Liver (tissue), 9 donors: ENCODE data around the gene PTPRB. TPM values are rescaled to one million over a fixed set of nuclear protein-coding genes. Genes with fewer than 3 reads are reported as not detected.

Source experiments
- DNase-seq: peaks from one replicate; pipeline ENCODE4 v3.0.0-alpha.2; 2017; ENCODE audit warnings: low spot score
- H3K27ac ChIP-seq, 2 donors: one replicate each; pipeline ENCODE4 v1.7.0; 2013; ENCODE audit warnings: inconsistent platforms in 2 of 2, low read length in 2 of 2, control low read depth in 1 of 2, low read depth in 1 of 2, mild to moderate bottlenecking in 1 of 2
- H3K27me3 ChIP-seq, 4 donors: one replicate each; pipeline versions ENCODE4 v1.6.1 to v1.7.0; 2013; ENCODE audit warnings: low read length in 3 of 4, inconsistent platforms in 1 of 4, mild to moderate bottlenecking in 1 of 4, moderate library complexity in 1 of 4; ENCODE audit not compliant: control insufficient read depth in 4 of 4, insufficient read depth in 4 of 4
- H3K36me3 ChIP-seq, 4 donors: one replicate each; pipeline versions ENCODE4 v1.6.1 to v1.7.0; 2013; ENCODE audit warnings: low read length in 3 of 4, mild to moderate bottlenecking in 3 of 4, low read depth in 1 of 4, moderate library complexity in 1 of 4; ENCODE audit not compliant: control insufficient read depth in 4 of 4, insufficient read depth in 3 of 4
- H3K4me1 ChIP-seq, 4 donors: one replicate each; pipeline versions ENCODE4 v1.6.1 to v1.7.0; 2013; ENCODE audit warnings: low read length in 3 of 4, mild to moderate bottlenecking in 3 of 4, moderate library complexity in 1 of 4; ENCODE audit not compliant: control insufficient read depth in 4 of 4, insufficient read depth in 4 of 4
- H3K4me3 ChIP-seq, 3 donors: one replicate each; pipeline versions ENCODE4 v1.6.1 to v1.7.0; 2013; ENCODE audit warnings: low read length in 3 of 3, control low read depth in 1 of 3, low read depth in 1 of 3, mild to moderate bottlenecking in 1 of 3
- H3K9ac ChIP-seq, 2 donors: one replicate each; pipeline ENCODE4 v1.7.0; 2013; ENCODE audit warnings: low read length in 2 of 2, mild to moderate bottlenecking in 2 of 2, moderate library complexity in 2 of 2, control low read depth in 1 of 2, low read depth in 1 of 2
- H3K9me3 ChIP-seq, 4 donors: one replicate each; pipeline versions ENCODE4 v1.6.1 to v1.7.0; 2013; ENCODE audit warnings: low read length in 3 of 4; ENCODE audit not compliant: control insufficient read depth in 4 of 4
- ATF3 ChIP-seq: IDR thresholded peaks from 2 replicates; pipeline ENCODE4 v1.6.1; 2016; ENCODE audit warnings: antibody characterized with exemption
- CTCF ChIP-seq: fragments of 150-350 bp; IDR thresholded peaks from 2 replicates; pipeline ENCODE4 v1.5.1; 2017; ENCODE audit warnings: improper control_type of control experiment, low read depth, low read length; ENCODE audit not compliant: missing input control
- EGR1 ChIP-seq, 2 donors: IDR thresholded peaks; 2 replicates each; pipeline ENCODE4 v1.6.1; 2016 to 2018; ENCODE audit warnings: antibody characterized with exemption in 2 of 2, low read depth in 2 of 2
- FOXA1 ChIP-seq: IDR thresholded peaks from 2 replicates; pipeline ENCODE4 v1.6.1; 2016; ENCODE audit warnings: antibody characterized with exemption
- FOXA2 ChIP-seq: IDR thresholded peaks from 2 replicates; pipeline ENCODE4 v1.6.1; 2016; ENCODE audit warnings: antibody characterized with exemption
- GABPA ChIP-seq, 2 donors: IDR thresholded peaks in 1 of 2; conservative IDR thresholded peaks in 1 of 2; 2 replicates each; pipeline ENCODE4 v1.6.1; 2016; ENCODE audit warnings: antibody characterized with exemption in 2 of 2, mild to moderate bottlenecking in 1 of 2, moderate library complexity in 1 of 2
- HNF4A ChIP-seq, 2 donors: conservative IDR thresholded peaks; 2 replicates each; pipeline ENCODE4 v1.6.1; 2016; ENCODE audit warnings: antibody characterized with exemption in 2 of 2, mild to moderate bottlenecking in 2 of 2
- HNF4G ChIP-seq: IDR thresholded peaks from 2 replicates; pipeline ENCODE4 v1.6.1; 2016; ENCODE audit warnings: antibody characterized with exemption
- JUND ChIP-seq, 2 donors: IDR thresholded peaks; 2 replicates each; pipeline ENCODE4 v1.6.1; 2016; ENCODE audit warnings: antibody characterized with exemption in 2 of 2
- MAX ChIP-seq: IDR thresholded peaks from 2 replicates; pipeline ENCODE4 v1.6.1; 2016; ENCODE audit warnings: antibody characterized with exemption
- NR2F2 ChIP-seq: IDR thresholded peaks from 2 replicates; pipeline ENCODE4 v1.6.1; 2016; ENCODE audit warnings: antibody characterized with exemption
- RAD21 ChIP-seq, 2 donors: IDR thresholded peaks; 2 replicates each; pipeline ENCODE4 v1.6.1; 2016; ENCODE audit warnings: antibody characterized with exemption in 2 of 2, mild to moderate bottlenecking in 2 of 2
- REST ChIP-seq: IDR thresholded peaks from 2 replicates; pipeline ENCODE4 v1.6.1; 2016; ENCODE audit warnings: antibody characterized with exemption, mild to moderate bottlenecking
- RXRA ChIP-seq, 2 donors: IDR thresholded peaks; 2 replicates each; pipeline ENCODE4 v1.6.1; 2017 to 2018; ENCODE audit warnings: antibody characterized with exemption in 2 of 2, mild to moderate bottlenecking in 1 of 2
- SP1 ChIP-seq: IDR thresholded peaks from 2 replicates; pipeline ENCODE4 v1.6.1; 2018; ENCODE audit warnings: antibody characterized with exemption, mild to moderate bottlenecking
- TAF1 ChIP-seq: conservative IDR thresholded peaks from 2 replicates; pipeline ENCODE4 v1.6.1; 2016; ENCODE audit warnings: antibody characterized with exemption, mild to moderate bottlenecking
- YY1 ChIP-seq: IDR thresholded peaks from 2 replicates; pipeline ENCODE4 v1.6.1; 2016; ENCODE audit warnings: antibody characterized with exemption, mild to moderate bottlenecking
- ZBTB33 ChIP-seq: IDR thresholded peaks from 2 replicates; pipeline ENCODE4 v1.6.1; 2016; ENCODE audit warnings: antibody characterized with exemption
- WGBS: extraction: QIAGEN DNeasy Blood & Tissue Kit; methylation state at CpG from one replicate; pipeline ENCODE4 v1.1.7; 2013; 5-methylcytosine and 5-hydroxymethylcytosine counted together
- polyA plus RNA-seq, 2 donors: library from polyadenylated mRNA; stranded (reverse) in 1 of 2; unstranded in 1 of 2; fragments of 200-250 nt in 1 of 2; fragments of >200 nt in 1 of 2; fragmentation: Nextera tagmentation in 1 of 2; extraction: Ambion mirVana in 1 of 2; gene quantifications; one replicate each; pipeline versions ENCODE4 v1.2.1 to v1.2.3, GENCODE V29; 2013 to 2015
- total RNA-seq, 2 donors: library from RNA; depleted of rRNA; stranded (reverse); fragments of >200 nt; gene quantifications; one replicate each; pipeline ENCODE4 v1.2.3, GENCODE V29; 2014
- donor health status: healthy.
- donor health status: healthy.
- donor health status: healthy.
- donor health status: healthy.
- donor health status: healthy.

Gene PTPRB
- total and polyA plus RNA-seq, 4 donors, result 6.3 to 64.9 (median 8.4) TPM

GRCh38 chr12:70557583-70558191, 79.5 kb downstream of the PTPRB start:
- H3K9ac ChIP-seq, result no peak overlapping the region
- TF ChIP-seq EGR1 (IDR thresholded peaks at IDR 0.05; ENCODE audit: low read depth in 2 of 2), result no peak
- no peak for TF ChIP-seq CTCF
- no peak for TF ChIP-seq RAD21 (IDR thresholded peaks at IDR 0.05)
- no peak for TF ChIP-seq RXRA (IDR thresholded peaks at IDR 0.05)
- no peak for TF ChIP-seq JUND (IDR thresholded peaks at IDR 0.05)
- no peak for TF ChIP-seq REST
- no peak for TF ChIP-seq MAX
- TF ChIP-seq TAF1, result no peak
- TF ChIP-seq YY1, result no peak
- TF ChIP-seq HNF4A (conservative IDR thresholded peaks at IDR 0.05), result no peak
- no peak for TF ChIP-seq GABPA (IDR thresholded peaks at IDR 0.05 in 1 of 2, conservative IDR thresholded peaks at IDR 0.05 in 1 of 2)
- TF ChIP-seq ATF3, result no peak
- TF ChIP-seq FOXA2, result no peak
- TF ChIP-seq FOXA1, result no peak
- no peak for TF ChIP-seq SP1
- TF ChIP-seq NR2F2, result no peak
- no peak for TF ChIP-seq HNF4G
- no peak for TF ChIP-seq ZBTB33
- H3K9me3 ChIP-seq, result no peaks in the 10 kb centered on the region
- H3K27ac ChIP-seq, result no peak overlapping the region
- H3K36me3 ChIP-seq, result no peaks in the 10 kb centered on the region
- H3K27me3 ChIP-seq, result no peaks in the 10 kb centered on the region
- no peak overlapping the region for H3K4me3 ChIP-seq
- 83% methylated on average over 4 of the region's 4 CpGs for WGBS
- no peak for DNase-seq
- H3K4me1 ChIP-seq, result no peaks in the 10 kb centered on the region
